SW 1271 (cell line): ENCODE measurements around the gene FAF1.
"Not testable (repeated sequence)": the region's sequence is repeated elsewhere in the genome, so short reads cannot be mapped to it uniquely, and the experiment has no call there.

Experiments used
- DNase-seq, 2 experiments: peaks; one replicate each; lab custom pipeline; 2025; lab: John Stamatoyannopoulos, UW

The FAF1 gene

GRCh38 chr1:50775740-50776139 is 184.3 kb downstream of the FAF1 start:
- no peak for DNase-seq

DNA sequence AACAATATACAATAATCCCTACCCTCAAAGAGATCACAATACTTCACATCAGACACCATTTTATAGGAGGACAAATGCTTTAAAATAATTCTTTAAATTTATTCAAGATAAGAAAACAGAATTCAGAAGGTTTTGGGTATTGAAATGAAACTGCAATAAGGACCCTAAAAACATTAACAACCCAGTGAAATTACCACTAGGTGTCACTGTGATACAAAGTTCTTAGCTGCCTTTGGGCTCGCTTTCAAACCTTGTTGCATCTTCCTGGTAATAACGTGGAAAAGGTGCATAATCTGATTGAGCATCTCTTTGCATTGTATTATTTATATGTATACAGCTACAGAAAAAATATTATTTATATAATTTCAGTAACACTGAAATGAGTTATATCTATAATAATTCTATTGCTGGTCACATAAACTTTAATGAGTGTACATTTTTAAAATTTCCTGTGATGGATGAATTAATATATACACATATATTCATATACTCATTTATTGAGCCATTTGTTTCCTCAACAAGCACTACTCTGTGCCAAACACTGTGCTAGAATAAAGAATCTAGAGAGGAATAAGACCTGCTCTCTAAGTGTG is 185.2 kb downstream of the FAF1 start:
- peak; percentile 2 to 31 for DNase-seq

DNA sequence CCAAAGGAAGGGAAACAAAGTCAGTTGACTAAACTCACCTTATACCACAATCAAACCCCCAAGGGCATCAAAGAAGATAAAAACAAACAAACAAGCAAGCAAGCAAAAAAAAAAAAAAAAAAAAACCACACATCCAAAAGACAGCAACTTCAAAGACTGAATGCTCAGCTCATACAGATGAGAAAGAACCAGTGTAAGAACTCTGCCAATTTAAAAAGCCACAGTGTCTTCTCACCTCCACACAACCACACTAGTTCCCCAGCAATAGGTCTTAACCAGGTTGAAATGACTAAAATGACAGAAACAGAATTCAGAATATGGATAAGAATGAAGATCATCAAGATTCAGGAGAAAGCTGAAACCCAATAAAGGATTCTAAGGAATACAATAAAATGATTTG is 193.4 kb downstream of the FAF1 start:
- DNase-seq: no peak

GRCh38 chr1:50756543-50756942 is 203.5 kb downstream of the FAF1 start:
- DNase-seq: not testable (repeated sequence)

GRCh38 chr1:50754764-50755163 is 205.3 kb downstream of the FAF1 start:
- DNase-seq: not testable (repeated sequence)

- peak in 1 of 2 experiments; percentile 15 for DNase-seq
Measured at GRCh38 chr1:50750021-50750619, 209.9 kb downstream of the FAF1 start.

DNA sequence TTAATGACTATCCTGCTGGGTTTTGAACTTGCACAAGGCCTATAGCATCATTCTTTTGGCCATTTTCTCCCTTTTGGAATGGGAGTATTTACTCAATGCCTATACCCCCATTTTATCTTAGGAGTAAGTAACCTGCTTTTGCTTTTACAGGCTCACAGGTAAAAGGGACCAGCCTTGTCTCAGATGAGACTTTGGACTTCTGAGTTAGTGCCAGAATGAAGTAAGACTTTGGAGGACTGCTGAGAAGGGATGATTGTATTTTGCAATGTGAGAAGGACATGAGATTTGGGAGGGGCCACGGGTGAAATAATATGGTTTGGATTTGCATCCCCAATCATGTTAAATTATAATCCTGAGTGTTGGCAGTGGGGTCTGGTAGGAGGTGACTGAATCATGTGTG is 212.7 kb downstream of the FAF1 start:
- DNase-seq: no peak

GRCh38 chr1:50742523-50742922 is 217.5 kb downstream of the FAF1 start:
- DNase-seq: no peak

- no peak for DNase-seq
Measured at GRCh38 chr1:50739125-50739524, 220.9 kb downstream of the FAF1 start.

DNA sequence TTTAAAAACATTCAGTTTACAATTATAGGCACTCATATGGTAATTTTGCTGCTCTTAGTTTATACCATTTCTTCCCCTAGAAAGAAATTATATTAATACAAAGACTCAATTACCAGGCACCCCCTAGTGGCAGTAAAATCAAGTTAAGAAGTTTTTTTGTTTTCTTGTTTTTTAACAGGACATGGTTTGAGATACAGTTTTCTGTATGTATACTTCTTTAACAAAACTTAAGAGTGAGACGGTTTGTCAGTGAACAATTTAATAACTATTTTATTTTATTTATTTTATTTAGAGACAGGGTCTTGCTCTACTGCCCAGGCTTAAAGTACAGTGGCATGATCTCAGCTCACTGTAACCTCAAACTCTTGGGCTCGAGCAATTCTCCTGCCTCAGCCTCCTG is 224.6 kb downstream of the FAF1 start:
- peak in 1 of 2 experiments; percentile 11 for DNase-seq

GRCh38 chr1:50727578-50727977 is 232.5 kb downstream of the FAF1 start:
- DNase-seq: not testable (repeated sequence)

DNA sequence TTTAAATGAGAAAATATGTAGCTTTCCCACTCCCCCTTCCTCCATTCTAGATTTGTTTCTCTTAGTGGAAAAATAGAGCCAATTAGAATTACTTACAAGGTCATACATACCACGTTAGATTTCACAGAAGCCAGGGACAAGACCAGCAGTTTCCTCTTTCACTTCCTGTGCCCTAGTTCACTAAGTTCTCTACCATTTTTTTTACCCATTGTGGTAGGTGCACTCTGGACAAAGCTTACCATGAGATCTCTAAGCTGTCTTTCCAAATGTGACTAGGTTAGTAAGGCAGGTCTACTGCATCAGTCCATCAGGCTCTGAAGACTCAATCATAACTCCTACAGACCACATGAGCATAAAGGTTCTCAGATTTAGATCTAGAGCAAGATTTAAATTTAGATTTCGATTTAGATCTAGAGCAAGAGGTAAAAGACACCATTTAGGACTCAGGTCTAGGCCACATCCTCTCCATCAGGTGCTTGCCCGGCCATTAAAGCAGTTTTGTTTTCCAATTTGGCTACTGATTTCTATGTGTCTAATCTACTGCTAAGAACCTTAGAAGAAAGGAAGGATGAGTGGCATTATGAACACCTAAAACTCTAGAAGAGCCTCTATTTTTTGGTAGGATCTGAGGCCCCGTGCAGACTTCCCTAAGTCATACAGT is 235.3 kb downstream of the FAF1 start:
- no peak for DNase-seq

GRCh38 chr1:50720457-50721053 is 239.5 kb downstream of the FAF1 start:
- no peak for DNase-seq

GRCh38 chr1:50719126-50719525 is 240.9 kb downstream of the FAF1 start:
- no peak for DNase-seq

DNA sequence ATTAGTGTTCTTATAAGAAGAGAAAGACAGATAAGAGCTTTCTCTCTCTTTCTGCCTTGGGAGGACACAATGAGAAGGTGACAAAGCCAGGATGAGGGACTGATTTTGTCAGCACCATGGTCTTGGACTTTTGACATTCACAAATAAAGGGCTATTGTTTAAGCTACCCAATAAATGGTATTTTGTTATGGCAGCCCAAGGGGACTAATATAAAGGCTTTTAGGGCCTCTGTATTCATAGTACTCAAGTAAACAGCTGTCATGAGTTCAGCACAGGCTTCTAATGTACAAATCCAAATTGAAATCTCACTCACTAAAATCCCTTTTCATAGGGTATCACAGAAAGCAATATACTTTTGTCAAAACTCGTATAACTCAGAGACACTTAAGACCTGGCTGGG is 242.7 kb downstream of the FAF1 start:
- DNase-seq: no peak

GRCh38 chr1:50716455-50716854 is 243.6 kb downstream of the FAF1 start:
- not testable (repeated sequence) for DNase-seq

GRCh38 chr1:50710099-50710498 is 250.0 kb downstream of the FAF1 start:
- no peak for DNase-seq

GRCh38 chr1:50707824-50708223 is 252.2 kb downstream of the FAF1 start:
- DNase-seq: no peak

DNA sequence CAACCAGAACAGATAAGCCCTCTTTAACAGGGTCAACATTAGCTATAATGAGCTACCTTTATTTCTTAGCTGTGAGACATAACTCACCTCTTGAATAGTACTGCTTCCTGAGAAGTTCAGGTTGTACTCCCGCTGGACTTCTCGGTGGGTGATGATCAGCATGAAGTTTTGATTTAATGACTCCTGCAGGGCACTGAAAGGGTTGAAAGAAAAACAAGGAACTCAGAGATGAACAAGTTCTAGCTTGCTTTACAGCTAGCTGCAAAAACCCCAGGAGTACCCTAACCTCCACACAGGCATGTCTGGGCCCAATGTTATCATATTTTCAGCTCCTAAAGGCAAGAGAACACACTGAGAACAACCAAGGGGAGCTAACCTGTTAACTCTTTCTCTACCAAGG is 254.4 kb downstream of the FAF1 start:
- DNase-seq: no peak

- DNase-seq: no peak
Measured at GRCh38 chr1:50705041-50705440, 255.0 kb downstream of the FAF1 start.

GRCh38 chr1:50704126-50704525 is 255.9 kb downstream of the FAF1 start:
- no peak for DNase-seq

DNA sequence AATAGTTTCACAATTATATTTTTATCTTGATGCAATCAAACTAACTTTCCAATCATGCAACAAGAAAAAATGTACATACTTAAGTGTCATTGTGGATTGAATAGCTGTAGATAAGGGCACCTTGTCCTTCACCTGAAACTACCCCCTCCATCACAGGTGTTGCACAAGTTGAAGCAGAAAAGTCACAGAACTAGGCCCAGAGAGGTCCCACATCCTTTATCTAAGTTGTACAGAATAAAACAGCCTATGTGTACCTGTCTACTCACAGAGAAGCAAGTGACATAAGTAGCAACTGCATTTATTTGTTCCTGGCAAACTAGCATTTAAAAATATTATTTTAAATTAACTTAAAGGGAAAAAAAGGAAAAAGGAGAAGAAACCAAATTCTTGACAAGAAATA is 256.8 kb downstream of the FAF1 start:
- DNase-seq: no peak

DNA sequence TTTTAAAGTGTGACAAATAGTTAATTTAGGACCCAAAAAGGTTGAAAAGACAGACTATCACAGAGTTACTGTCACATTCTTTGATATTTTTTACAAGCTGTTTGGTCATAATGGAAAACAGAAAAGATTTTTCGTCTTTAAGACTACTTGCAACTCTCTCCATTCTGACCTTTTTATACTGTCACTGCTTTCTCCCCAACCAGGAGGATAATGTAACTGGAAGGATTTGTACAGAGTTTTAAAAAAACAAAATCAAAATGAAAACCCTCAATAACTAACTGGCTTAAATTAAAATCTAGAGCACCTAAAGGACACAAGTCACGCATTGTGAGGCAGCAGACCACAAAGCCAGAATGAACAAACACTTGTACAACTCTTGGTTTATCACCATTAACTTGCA is 257.7 kb downstream of the FAF1 start:
- DNase-seq: no peak
